K562 (cell line): Measurements from ENCODE around the gene RNASEH2A. TPM values are rescaled to one million over a fixed set of nuclear protein-coding genes. Genes with fewer than 3 reads are reported as not detected.

Source experiments
- ASH1L ChIP-seq: fragments of 450-650 bp; IDR thresholded peaks from 2 replicates; pipeline ENCODE4 v1.6.1; 2018; ENCODE audit warnings: borderline replicate concordance, mild to moderate bottlenecking, low read depth; ENCODE audit not compliant: partially characterized antibody
- CBFA2T3 ChIP-seq: fragments of 450-650 bp; IDR thresholded peaks from 2 replicates; pipeline ENCODE4 v1.6.1; 2017
- FOXJ2 ChIP-seq: fragments of 200-800 bp; sonication (Bioruptor generic); IDR thresholded peaks from 2 replicates; pipeline ENCODE4 v1.6.1; 2016; ENCODE audit warnings: missing genetic modification characterization, missing compliant biosample characterization
- GABPA ChIP-seq: fragments of 200-800 bp; sonication (Bioruptor generic); conservative IDR thresholded peaks from 2 replicates; pipeline ENCODE4 v1.6.1; 2016; ENCODE audit warnings: low read depth, missing genetic modification characterization, missing compliant biosample characterization
- HNRNPUL1 ChIP-seq: fragments of 200-400 bp; formaldehyde crosslinking; IDR thresholded peaks from 2 replicates; pipeline ENCODE4 v1.6.1; 2017; ENCODE audit warnings: low read length
- NFE2 ChIP-seq: IDR thresholded peaks from 2 replicates; pipeline ENCODE4 v1.6.1; 2014; ENCODE audit warnings: antibody characterized with exemption, low read depth
- SRSF7 ChIP-seq: fragments of 200-400 bp; formaldehyde crosslinking; optimal IDR thresholded peaks from 2 replicates; pipeline ENCODE3; 2017; ENCODE audit warnings: mild to moderate bottlenecking, low read depth, low read length
- STAG1 ChIP-seq: sonication (generic); formaldehyde crosslinking; IDR thresholded peaks from 2 replicates; pipeline ENCODE4 v1.5.0; 2020; ENCODE audit warnings: missing genetic modification reagents, borderline replicate concordance
- polyA plus RNA-seq, 8 experiments: library from polyadenylated mRNA; depleted of rRNA in 4 of 8; stranded (reverse) in 5 of 8; unstranded in 3 of 8; fragments of >200 nt; fragmentation: Nextera tagmentation in 2 of 8; fragmentation: Illumina TruSeq in 1 of 8; extraction: Ambion mirVana in 2 of 8; extraction: Trizol in 1 of 8; gene quantifications; 2 replicates each; pipeline versions ENCODE4 v1.2.1 to v1.2.3, GENCODE V29; 2011 to 2014; ENCODE audit warnings: inconsistent platforms in 1 of 8, missing spikeins in 1 of 8
- total RNA-seq, 7 experiments: library from RNA; depleted of rRNA in 6 of 7; stranded (reverse); fragments of >200 nt in 6 of 7; fragmentation: Illumina TruSeq in 2 of 7; extraction: Trizol in 2 of 7; gene quantifications; 2 replicates each; pipeline versions ENCODE4 v1.2.1 to v1.2.3, GENCODE V29; 2011 to 2021; ENCODE audit warnings: low replicate concordance in 1 of 7
- TF ChIP-seq, protein P1 (sequence below), 3 experiments: fragments of 200-800 bp in 1 of 3; fragments of 250-450 bp in 1 of 3; fragments of 450-650 bp in 1 of 3; sonication (Bioruptor Pico) in 1 of 3; sonication (Bioruptor generic) in 1 of 3; formaldehyde crosslinking in 1 of 3; IDR thresholded peaks; 2 replicates each; pipeline versions ENCODE4 v1.6.1 to v1.8.0; 2016 to 2022; ENCODE audit warnings: mild to moderate bottlenecking in 2 of 3, missing genetic modification characterization in 2 of 3, missing compliant biosample characterization in 1 of 3, moderate library complexity in 1 of 3
- TF ChIP-seq, protein P2 (sequence below), 2 experiments: fragments of 200-800 bp in 1 of 2; sonication (Bioruptor generic) in 1 of 2; sonication (generic) in 1 of 2; formaldehyde crosslinking in 1 of 2; IDR thresholded peaks in 1 of 2; conservative IDR thresholded peaks in 1 of 2; 2 replicates each; pipeline versions ENCODE4 v1.5.0 to v1.6.1; 2016 to 2020; ENCODE audit warnings: missing compliant biosample characterization in 1 of 2, missing genetic modification characterization in 1 of 2, missing genetic modification reagents in 1 of 2
- TF ChIP-seq, protein P3 (sequence below), 3 experiments: IDR thresholded peaks in 2 of 3; conservative IDR thresholded peaks in 1 of 3; 2 replicates each; pipeline ENCODE4 v1.5.1; 2011 to 2012; ENCODE audit warnings: low read length in 3 of 3, mild to moderate bottlenecking in 3 of 3, control low read depth in 2 of 3, improper control_type of control experiment in 1 of 3, inconsistent platforms in 1 of 3, low read depth in 1 of 3, mixed read lengths in 1 of 3, moderate library complexity in 1 of 3; ENCODE audit not compliant: insufficient read depth in 2 of 3
- TF ChIP-seq, protein P4 (sequence below): IDR thresholded peaks from 2 replicates; pipeline ENCODE4 v1.6.1; 2016; ENCODE audit warnings: missing genetic modification characterization, missing compliant biosample characterization
- TF ChIP-seq, protein P5 (sequence below): fragments of 250-450 bp; sonication (Bioruptor Pico); IDR thresholded peaks from 2 replicates; pipeline ENCODE4 v1.5.0; 2021
- TF ChIP-seq, protein P6 (sequence below): fragments of 450-650 bp; formaldehyde crosslinking; IDR thresholded peaks from 2 replicates; pipeline ENCODE4 v1.4.0; 2022; ENCODE audit warnings: missing genetic modification characterization

The RNASEH2A gene
- total and polyA plus RNA-seq, 9 of the 15 experiments (the other 6 are each of a cell fraction or from before 2014, with no cell fraction given): 22.3 to 78.0 (median 61.7) TPM

DNA sequence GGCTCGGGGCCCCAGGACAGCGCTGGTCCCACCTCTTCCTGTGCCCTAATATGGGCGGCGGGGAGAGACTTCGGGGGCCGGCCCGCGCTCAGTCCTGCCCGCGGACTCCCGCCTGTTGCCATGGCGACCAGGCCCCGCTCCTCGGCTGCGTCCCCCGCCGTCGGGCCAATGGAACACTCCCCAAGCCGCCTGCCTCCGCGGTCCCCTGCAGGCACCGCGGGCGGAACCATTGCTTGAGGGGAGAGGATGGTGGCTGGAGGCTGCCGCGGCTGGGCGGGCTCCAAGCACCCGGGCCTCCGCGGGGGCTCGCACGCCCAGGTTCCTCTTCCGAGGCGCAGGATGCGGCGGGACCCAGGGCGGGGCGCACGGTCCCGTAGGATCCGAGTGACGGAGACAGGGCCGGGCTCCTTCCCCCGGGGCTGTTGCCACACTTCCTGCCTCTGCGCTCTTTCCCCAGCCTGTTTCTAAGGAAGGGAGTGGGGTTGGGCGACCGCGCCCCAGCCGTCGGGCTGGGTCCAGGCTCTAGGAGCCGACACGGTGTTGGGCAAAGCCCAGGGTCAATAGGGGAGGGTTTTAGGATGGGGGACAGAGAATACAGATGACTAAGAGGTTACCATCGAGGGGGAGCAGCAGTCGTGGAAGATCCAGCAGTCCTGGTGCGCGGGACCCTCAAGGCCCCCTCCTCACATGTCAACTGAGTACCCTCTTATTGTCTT is 16.3 kb upstream of the RNASEH2A start (continued):
- TF ChIP-seq, protein P1, sequence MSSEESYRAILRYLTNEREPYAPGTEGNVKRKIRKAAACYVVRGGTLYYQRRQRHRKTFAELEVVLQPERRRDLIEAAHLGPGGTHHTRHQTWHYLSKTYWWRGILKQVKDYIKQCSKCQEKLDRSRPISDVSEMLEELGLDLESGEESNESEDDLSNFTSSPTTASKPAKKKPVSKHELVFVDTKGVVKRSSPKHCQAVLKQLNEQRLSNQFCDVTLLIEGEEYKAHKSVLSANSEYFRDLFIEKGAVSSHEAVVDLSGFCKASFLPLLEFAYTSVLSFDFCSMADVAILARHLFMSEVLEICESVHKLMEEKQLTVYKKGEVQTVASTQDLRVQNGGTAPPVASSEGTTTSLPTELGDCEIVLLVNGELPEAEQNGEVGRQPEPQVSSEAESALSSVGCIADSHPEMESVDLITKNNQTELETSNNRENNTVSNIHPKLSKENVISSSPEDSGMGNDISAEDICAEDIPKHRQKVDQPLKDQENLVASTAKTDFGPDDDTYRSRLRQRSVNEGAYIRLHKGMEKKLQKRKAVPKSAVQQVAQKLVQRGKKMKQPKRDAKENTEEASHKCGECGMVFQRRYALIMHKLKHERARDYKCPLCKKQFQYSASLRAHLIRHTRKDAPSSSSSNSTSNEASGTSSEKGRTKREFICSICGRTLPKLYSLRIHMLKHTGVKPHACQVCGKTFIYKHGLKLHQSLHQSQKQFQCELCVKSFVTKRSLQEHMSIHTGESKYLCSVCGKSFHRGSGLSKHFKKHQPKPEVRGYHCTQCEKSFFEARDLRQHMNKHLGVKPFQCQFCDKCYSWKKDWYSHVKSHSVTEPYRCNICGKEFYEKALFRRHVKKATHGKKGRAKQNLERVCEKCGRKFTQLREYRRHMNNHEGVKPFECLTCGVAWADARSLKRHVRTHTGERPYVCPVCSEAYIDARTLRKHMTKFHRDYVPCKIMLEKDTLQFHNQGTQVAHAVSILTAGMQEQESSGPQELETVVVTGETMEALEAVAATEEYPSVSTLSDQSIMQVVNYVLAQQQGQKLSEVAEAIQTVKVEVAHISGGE (CRISPR knock-in tag; IDR thresholded peaks at IDR 0.05): peak in 2 of 3 experiments; percentile 46 to 93; a peak in 3 of 6 replicates
- TF ChIP-seq, protein P2, sequence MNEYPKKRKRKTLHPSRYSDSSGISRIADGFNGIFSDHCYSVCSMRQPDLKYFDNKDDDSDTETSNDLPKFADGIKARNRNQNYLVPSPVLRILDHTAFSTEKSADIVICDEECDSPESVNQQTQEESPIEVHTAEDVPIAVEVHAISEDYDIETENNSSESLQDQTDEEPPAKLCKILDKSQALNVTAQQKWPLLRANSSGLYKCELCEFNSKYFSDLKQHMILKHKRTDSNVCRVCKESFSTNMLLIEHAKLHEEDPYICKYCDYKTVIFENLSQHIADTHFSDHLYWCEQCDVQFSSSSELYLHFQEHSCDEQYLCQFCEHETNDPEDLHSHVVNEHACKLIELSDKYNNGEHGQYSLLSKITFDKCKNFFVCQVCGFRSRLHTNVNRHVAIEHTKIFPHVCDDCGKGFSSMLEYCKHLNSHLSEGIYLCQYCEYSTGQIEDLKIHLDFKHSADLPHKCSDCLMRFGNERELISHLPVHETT (CRISPR knock-in tag; conservative IDR thresholded peaks at IDR 0.05 in 1 of 2, IDR thresholded peaks at IDR 0.05 in 1 of 2): peak in 1 of 2 experiments; percentile 86; a peak in 1 of 4 replicates
- TF ChIP-seq STAG1 (CRISPR knock-in tag) (no peak), FOXJ2 (tag) (peak; percentile 71; the same call in 1 of the 2 replicates), CBFA2T3 (peak; percentile 22; the same call in 1 of the 2 replicates), SRSF7 (no peak), ASH1L (no peak), GABPA (tag) (peak; percentile 88), NFE2 (no peak), HNRNPUL1 (no peak)
- TF ChIP-seq, protein P3, sequence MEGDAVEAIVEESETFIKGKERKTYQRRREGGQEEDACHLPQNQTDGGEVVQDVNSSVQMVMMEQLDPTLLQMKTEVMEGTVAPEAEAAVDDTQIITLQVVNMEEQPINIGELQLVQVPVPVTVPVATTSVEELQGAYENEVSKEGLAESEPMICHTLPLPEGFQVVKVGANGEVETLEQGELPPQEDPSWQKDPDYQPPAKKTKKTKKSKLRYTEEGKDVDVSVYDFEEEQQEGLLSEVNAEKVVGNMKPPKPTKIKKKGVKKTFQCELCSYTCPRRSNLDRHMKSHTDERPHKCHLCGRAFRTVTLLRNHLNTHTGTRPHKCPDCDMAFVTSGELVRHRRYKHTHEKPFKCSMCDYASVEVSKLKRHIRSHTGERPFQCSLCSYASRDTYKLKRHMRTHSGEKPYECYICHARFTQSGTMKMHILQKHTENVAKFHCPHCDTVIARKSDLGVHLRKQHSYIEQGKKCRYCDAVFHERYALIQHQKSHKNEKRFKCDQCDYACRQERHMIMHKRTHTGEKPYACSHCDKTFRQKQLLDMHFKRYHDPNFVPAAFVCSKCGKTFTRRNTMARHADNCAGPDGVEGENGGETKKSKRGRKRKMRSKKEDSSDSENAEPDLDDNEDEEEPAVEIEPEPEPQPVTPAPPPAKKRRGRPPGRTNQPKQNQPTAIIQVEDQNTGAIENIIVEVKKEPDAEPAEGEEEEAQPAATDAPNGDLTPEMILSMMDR (IDR thresholded peaks at IDR 0.05 in 2 of 3, conservative IDR thresholded peaks at IDR 0.05 in 1 of 3; ENCODE audit: insufficient read depth in 2 of 3, low read depth in 1 of 3, low read length in 3 of 3): no peak
- TF ChIP-seq, protein P4, sequence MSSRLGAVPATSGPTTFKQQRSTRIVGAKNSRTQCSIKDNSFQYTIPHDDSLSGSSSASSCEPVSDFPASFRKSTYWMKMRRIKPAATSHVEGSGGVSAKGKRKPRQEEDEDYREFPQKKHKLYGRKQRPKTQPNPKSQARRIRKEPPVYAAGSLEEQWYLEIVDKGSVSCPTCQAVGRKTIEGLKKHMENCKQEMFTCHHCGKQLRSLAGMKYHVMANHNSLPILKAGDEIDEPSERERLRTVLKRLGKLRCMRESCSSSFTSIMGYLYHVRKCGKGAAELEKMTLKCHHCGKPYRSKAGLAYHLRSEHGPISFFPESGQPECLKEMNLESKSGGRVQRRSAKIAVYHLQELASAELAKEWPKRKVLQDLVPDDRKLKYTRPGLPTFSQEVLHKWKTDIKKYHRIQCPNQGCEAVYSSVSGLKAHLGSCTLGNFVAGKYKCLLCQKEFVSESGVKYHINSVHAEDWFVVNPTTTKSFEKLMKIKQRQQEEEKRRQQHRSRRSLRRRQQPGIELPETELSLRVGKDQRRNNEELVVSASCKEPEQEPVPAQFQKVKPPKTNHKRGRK (tag): no peak
- TF ChIP-seq, protein P5, sequence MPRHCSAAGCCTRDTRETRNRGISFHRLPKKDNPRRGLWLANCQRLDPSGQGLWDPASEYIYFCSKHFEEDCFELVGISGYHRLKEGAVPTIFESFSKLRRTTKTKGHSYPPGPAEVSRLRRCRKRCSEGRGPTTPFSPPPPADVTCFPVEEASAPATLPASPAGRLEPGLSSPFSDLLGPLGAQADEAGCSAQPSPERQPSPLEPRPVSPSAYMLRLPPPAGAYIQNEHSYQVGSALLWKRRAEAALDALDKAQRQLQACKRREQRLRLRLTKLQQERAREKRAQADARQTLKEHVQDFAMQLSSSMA (CRISPR knock-in tag): peak; percentile 90
- TF ChIP-seq, protein P6, sequence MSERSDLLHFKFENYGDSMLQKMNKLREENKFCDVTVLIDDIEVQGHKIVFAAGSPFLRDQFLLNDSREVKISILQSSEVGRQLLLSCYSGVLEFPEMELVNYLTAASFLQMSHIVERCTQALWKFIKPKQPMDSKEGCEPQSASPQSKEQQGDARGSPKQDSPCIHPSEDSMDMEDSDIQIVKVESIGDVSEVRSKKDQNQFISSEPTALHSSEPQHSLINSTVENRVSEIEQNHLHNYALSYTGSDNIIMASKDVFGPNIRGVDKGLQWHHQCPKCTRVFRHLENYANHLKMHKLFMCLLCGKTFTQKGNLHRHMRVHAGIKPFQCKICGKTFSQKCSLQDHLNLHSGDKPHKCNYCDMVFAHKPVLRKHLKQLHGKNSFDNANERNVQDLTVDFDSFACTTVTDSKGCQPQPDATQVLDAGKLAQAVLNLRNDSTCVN (CRISPR knock-in tag): no peak
